NCI-H2107 treated with DMSO at 0.1 percent for 48 hours (cell line): ENCODE measurements around the gene LHFPL2.

ENCODE experiments used
- DNase-seq: peaks from one replicate; lab custom pipeline; 2025; ENCODE audit not compliant: unreplicated experiment; lab: John Stamatoyannopoulos, UW

LHFPL2 gene

DNA sequence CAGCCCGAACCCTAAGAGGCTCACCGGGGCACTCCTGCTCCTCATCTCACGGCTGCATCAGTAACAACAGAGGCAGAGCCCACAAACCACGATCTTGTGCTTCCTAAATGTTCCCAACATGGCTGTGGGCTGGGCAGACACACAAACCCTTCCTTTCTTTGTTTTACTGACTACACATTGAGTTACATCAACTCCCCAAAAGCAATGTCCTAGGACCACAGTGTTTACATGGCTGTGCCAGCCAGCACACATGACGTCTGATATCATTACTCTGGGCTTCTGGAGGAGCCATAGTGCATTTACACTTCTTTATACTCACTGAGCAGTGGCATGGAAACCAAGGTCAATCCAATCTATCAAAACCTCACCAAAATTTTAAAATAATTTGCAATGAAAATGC lies 101.4 kb downstream of the LHFPL2 start:
- DNase-seq: no peak

DNA sequence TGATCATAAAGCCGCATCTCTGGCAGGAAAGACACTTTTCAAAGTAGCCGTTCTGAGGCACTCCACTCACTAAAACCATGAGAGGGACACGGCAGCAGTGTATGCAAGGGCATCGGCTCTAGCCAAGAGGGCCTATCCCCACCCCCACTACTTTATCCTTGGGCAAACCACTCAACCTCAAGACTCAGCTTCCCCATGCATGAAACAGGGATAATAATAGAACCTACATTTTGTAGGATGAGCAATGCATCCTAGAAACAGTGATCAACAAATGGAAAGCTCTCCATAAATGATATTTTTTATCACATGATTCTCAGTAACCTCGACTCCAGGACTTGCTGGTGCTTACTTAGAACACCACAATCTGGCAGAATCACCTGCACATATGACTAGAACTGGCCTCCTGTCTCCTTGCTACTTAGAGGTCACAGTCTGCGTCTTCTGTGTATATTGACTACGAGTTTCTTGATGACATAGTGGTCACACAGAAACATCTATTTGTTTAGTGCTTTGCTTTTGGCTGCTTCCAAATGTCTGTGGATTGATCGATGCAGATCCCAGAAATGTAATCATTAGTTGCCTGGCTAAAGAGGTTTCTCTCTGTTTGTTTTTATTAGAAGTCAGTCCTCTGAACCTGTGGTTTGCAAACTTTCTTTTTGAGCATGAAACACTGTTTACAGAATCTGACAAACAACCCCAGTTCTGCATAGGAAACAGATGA lies 102.1 kb downstream of the LHFPL2 start:
- no peak for DNase-seq

DNA sequence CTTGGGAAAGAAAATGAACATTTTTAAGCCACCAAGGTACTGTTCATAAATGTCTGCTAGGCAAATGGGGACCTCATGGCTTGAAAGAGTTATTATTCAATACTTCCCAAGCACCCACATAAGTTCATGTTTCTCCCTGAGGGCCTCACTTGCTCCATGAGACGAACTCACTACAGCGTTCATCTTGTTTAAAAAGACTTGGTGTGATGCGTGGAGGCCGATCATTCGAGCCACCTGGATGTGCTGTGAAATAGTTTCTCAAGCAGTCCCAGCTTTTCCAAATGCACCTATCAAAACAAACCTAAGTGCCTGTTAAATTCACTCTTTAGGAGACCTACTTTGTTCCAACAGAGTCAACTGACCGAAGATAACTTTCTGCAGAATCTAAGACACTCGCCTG lies 103.2 kb downstream of the LHFPL2 start:
- DNase-seq: no peak

DNA sequence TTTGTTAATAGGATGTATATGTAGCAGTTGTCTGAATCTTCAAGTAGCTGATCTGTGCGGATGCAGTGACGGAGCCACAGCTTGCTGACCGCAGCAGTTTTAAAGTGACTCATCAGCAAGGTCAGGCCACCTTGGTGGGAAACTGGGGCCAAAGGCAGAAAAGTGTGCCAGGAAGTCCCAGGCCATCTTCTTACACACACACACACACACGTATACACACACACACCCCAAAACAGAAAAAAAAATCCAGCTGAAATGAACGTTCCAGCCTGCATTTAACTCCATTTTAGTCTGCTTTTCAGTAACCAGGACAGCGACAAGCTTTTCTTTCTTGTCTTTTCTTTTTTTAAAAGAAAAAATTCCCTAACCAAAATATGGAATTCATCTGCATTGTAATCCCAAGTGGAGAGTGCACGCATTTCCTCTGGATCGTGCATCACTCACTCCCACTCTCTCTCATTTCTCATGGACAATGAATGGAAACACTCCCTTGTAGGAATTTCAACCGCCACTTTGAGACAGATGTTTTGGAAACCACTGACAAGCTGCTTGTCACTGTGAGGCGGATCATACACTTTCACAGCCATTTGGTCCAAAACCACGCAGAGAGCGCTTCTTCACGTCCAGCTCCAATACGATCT lies 103.9 kb downstream of the LHFPL2 start:
- DNase-seq: no peak

DNA sequence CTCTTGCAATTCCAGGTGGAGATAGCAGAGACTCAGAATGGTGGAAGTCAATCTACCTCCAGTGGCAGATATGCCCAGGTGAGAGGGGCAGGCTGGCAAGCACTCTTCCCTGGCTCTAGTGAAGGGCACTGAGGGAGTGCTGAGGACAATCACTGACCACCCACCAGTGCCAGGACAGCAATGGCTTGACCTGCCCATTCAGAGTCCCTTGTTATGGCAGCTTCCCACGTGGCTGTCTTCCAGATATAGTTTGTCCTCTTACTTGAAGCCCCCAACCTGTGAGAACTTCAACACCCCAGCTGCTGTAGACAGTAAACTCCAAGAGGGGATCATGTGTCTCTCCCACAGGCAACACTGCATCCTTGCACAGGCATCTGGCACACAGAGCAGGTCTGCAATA lies 104.7 kb downstream of the LHFPL2 start:
- no peak for DNase-seq

DNA sequence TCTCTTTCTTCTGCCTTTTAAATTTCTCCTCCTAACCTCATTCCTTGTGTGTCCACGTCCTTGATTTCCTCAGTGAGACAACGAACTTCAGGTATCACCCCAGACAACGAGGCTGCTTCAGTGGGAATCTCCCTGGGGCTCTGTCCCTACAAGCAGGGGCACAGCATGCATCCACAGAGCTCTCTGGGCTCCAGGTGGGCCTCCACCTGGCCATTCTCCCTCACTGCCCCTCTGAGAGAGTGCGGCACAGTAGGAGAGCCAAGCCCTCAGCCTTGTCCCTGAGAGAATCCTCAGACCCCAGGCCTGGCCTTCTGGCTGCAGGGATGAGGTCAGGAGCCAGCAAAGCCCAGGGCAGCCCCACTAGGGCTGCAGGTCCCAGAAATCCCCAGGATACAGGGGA lies 105.3 kb downstream of the LHFPL2 start:
- no peak for DNase-seq

DNA sequence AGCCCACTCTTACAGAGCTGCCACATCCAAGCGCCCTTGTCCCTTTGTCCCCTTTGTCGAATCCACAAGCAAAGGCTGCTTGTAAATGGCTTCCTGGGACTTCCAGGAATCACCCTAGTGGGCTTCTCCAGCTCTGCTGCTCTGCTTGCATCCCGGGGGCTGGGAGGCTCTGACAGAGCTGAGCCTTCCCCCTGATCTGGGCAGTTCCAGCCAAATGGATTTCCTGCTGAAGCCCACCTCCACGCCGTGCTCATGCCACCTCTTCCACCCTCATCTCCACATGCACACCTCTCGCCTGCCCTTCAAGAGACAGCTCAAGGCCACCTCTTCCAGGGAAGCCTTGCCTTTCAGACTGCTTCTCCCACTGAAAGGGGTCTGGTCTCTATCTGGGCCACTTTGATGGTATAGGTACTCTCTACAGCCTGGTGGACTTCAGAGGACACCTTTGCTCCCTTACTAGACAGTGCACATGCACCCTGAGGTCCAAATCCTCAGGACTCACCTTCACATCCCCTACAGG lies 106.2 kb downstream of the LHFPL2 start:
- DNase-seq: no peak

DNA sequence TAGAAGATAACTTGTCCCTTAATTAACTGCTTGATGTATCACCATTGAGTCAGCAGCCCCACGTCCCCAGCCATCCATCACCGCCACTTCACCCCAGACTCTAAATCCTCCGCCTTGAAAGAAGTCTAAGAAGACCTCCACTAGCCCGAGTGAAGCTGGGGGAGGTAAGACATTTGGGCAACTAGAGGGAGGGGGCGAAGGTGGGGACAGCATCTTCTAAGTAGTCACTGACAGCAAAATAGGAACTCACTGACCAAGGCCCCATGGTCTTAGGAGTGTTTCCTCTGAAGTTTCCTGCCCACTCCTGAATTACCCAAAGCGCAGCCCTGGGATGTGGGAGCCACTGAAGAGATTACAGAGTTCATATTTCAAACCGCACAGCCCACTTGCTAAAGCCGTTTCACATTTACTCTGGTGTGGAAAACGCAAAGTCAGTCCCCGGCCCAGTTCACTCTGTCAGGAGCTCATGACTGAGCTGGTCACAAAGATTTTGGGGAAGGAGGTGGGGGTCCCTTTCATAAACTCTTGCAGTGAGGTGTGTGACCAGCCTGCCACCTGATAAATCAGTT lies 107.4 kb downstream of the LHFPL2 start:
- DNase-seq: no peak

DNA sequence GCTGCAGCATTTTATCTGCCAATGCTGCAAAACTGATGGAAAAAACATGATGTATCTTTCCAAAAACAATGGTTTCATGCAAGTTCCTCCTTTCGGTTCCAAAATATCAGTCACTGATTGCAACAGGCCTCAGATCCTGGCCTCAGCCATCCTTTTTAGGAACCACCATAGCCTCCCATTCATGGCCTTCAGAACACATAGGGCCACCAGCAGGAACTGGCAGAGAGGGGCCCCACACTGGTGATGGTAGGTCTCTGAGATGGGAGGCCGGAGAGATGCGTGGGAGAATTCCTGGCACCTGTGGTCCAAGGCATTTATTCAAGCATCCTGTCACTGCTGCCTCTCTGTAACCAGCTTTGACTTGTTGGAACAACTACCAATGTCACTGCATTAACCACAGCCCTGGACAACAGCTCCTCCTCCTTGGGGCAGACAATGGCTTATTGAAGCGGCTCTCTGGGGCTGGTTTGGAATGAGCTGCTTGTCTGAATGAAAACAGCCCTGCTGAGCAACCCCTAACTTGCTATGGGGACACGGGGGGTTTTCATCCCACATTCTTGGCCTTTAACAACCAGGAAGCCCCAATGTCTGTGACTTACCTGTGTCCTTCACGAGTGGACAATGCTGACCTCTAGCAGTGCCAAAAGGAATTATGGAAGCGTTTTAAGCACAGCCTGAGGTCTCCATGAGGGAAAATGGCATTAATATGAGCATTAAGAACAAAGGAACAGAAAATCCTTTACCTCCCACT lies 108.1 kb downstream of the LHFPL2 start:
- DNase-seq: no peak

DNA sequence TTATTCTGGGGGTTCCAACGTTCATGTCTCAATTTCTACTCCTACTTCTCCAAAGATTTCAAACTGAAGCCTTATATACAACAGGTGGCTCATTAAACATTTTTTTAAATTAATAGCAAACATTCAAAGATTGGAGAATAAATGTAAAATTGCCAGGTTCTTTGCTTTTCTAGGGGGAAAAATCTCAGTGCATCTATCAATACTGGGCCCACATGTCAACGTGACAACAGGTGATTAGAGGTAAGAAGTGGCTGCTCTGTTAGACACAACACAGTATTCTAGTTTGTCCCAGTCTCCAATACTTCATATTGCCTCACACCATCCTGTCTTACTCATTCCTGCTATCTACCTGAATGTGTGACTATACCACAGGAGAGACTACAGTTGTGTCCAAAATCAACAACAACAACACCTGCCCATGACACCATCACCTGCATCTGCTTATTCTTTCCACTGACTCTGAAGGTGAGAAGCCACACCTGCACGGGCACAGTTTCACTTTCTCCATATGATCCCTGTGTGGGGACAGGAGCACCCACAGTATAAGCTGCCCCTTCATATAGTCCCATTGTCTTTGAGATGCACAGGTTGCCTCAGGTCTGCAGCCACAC lies 110.2 kb downstream of the LHFPL2 start:
- DNase-seq: no peak

DNA sequence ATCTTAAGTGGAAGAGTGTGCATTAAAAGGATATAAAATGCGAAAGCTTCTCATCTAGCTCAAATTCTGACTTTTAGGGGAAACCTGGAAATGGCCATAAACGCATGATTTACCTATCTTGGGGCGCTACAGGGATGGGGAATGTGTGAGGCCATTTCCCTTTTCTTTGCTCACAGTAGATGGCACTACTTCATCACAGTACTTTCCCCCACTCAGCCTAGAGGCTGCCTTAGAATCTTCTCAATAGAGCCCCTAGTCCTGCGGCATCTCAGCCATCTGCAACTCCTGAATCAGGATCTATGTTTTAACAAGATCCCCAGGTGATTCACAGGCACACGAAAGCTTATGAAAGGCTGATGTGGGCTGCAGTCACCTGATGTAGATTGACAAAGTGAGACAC lies 110.8 kb downstream of the LHFPL2 start:
- DNase-seq: peak; percentile 57

DNA sequence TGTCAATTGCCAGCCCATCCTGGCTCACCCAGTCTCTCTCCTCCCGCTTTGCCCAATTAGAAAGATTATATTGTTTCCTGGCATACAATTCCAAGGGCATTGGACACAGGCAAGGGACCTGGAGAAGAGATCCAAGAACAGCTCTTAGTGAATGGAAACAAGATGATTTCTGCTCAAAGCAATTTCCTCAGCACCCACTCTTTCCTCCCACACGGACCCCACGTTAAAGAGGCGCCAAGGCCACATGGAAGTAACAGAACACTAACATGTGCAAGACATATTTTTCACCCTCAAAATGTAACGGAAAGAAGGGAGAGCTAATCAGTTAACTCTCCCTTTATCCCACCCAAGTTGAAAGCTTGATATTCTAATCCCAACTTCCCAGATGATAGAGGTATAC lies 111.2 kb downstream of the LHFPL2 start:
- no peak for DNase-seq

DNA sequence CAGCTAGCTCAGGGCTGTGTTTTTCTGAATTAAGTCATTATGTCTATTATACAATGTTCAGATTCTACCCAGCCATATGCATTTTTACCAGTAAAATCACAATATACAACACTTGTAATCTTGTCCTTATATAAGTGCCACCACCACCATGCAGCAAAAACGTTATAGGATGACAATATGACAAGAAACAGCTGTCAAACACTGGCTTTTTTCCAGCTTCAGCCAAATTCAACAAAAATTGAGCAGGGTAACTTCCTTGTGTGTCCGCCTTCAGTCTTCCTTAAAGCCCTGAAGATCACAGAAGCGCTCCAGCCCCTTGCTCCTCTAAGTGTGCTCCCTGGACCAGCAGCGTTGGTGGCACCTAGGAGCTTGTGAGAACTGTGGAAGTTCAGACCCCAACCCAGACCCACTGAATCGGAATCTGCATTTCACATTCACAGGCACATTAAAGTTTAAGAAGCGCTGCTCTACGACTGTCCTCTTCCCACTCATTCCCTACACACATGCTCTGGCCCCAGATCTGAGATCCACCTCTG lies 111.8 kb downstream of the LHFPL2 start:
- no peak for DNase-seq

DNA sequence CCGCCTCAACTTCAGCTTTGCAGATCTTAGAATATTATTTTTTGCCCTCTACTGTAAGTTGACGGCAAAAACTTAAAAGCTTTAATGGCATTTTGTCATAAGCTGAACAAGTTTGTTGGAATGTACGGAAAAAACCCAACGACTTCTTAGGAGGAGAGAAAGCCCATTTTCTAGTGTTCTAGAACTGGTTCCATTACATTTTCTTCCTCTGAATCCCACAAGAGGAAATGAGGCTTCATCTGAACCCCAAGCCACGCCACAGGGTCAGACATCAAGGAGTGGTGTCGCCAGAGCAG lies 113.7 kb downstream of the LHFPL2 start:
- no peak for DNase-seq

DNA sequence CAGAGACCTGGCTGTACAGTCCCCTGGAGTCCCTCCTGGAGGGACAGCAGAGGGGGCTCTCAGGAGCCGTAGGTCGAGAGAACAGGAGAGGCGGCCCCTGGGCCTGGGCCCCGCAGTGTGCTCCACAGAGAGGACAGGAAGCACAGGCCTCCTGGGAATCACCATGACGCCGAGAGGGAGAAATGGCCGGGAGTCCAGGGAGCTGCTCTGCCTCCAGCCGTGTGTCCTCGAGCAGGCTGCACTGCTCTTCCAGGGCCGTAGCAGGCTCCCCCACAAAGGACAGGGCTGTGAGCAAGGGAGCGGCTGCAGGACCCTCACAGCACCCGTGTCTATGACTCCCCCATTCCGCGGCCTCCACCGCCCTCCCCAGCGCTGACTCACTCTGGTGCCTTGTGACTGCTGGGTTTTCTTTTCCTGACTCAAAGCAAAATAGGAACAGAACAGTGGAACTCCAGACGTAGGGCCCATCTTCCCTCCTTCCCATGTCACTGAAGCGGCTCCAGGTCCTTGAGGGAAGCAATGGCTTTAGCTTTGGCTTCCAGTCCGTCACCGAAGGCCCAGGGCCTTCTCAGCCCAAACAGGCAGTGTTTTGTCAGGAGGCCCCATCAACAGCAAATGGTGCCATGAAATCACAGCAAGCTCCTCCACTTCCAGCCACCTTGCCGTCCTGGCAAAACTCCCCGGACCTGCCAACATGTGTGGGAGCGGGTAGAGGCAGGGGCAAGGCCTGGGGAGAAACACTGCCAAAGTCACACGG lies 114.2 kb downstream of the LHFPL2 start:
- DNase-seq: no peak

DNA sequence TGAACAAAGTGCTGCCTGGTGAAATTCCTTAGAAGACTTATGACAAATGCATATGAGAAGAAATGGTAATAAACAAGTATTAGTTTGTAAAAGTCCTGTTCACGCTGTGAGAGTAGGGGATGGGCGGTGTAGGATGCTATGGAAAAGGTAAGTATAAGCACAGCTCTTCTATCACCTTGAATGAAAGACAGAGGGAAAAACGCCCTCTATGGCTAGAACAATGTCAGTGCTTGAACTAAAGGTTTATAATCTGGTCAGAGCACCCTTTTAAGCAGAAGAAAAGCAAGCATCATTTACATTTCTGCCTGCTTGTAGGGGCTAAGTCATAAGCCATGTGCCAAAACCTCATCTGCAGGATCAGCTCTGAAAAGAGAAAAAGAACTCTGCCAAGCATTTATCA lies 115.2 kb downstream of the LHFPL2 start:
- peak; percentile 20 for DNase-seq

DNA sequence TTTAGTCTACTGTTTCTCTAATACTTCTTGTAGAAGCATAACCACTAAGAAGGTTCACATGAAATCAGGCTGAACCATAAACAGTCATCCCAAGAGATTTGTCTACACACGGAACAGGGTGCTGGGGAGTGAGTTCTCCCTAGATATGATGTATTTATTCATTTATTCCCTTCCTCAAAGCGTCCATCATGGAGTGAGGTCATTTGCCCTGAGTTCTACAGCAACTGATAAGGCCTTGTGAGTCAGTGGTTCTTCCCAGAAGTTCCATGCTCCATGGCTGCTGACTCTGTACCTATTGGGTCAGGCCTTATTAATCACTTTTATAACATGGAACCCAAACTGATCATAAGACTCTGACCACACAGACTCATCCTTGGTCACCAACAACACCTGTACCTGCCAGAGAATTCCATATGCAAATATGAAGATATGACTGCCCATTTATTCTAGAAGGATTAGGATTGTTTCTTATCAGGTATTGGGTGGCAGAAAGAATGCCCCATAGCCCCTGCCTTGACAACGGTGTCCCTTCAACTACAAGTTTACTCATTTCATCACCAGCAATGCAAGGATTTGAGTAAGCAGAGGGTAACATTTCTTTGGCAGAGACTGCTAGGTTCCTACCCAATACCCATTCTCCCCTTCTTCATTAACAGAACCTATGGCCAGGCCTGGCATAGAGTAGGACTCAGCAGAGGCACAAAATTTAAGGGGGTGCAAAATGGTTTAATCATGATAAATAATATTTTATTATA lies 118.1 kb downstream of the LHFPL2 start:
- no peak for DNase-seq

DNA sequence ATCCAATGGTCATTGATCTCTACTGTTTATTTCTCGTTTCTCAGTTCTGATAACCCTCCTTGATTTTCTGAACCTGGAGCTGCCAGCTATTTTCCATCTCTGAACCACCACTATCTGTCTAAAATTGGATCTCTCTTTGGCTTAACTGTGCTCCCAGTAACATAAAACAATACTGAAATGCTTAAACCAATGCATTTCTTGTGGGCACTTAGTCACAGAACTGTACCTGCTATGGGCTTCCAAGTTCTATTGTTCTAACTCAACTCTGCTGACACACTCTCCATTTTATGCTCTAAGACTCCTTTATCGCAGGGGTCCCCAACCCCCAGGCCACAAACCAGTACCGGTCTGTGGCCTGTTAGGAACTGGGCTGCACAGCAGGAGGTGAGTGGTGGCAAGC lies 120.6 kb downstream of the LHFPL2 start:
- no peak for DNase-seq

DNA sequence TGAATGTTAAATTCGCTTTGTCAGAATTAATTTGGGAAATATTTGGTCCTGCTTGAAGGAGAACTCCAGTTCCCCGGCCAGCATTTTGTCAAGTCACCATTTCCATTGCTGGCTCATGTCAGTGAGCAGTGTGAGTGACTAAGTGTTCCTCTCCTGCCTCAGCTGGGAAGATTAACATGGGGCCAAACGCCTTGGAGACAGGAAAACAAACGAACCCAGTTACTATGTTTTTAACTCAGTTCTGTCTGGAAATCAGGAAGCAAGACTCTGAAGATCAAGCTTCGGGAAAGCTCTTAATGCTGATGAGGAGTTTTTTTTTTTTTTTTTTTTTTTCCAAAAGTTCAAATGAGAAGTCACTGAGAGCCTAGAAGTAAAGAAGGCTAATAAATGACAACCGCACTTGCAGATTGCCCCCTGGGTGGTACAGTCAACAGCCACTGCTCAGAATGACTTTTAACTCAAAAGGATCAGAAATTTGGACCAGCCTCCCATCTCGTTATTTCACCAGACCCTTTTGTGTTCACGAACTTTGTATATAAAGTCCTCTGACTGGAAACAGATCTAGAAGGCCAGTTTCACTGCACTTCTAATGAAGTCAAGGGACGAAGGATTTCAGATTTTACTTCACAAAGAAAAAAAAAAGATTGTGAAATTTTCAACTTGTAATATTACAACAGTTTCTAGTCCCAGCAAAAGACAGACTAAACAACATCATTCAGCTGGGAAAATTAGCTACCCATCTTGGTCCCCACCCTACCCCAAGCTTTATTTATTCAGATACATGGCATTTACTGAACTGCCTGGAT lies 121.3 kb downstream of the LHFPL2 start:
- DNase-seq: no peak
